GM18499 (cell line): ENCODE measurements around the gene TBL1XR1.

Experiments
- ATAC-seq: cut with Tn5 transposase; IDR thresholded peaks from one replicate; pipeline ENCODE4 v1.9.1; 2021; ENCODE audit warnings: moderate number of reproducible peaks; ENCODE audit not compliant: insufficient read depth, unreplicated experiment

TBL1XR1 gene

DNA sequence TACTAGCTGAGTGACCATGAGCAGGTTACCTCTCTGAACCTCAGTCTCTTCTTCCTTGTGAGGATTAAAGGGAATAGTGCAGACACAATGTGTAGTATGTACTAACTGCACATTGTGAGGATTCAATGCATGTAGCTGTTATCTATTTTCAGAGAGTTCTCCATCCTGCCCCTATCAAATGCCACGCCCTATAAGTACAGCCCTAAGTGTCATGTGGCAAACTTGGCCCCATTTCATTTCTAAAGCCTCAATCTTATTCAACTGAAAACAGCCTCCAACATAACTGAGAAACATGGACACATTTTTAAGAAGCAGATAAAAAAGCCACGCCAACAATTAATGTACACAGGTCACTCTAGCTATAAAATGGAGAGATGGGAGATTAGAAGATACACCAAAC lies 220.0 kb downstream of the TBL1XR1 start:
- ATAC-seq = no peak

DNA sequence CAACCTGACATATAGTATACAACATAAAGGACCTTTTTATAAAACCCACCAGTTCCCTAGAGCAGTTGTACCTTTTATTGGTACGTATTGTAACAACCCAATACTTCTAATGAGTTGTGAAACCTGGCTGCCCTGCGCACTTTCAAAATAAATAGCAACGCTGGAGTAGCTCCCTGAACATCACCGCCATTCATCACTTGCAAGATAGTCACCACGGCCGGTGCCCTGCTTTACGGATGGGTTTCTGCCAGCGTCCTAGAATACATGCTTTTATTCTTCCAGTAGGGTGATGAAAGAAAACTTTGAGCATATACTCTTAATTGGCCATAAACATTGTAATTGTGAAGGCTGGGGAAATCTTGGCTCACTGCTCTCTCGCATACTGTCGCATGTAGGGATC lies 220.7 kb downstream of the TBL1XR1 start:
- ATAC-seq = no peak

DNA sequence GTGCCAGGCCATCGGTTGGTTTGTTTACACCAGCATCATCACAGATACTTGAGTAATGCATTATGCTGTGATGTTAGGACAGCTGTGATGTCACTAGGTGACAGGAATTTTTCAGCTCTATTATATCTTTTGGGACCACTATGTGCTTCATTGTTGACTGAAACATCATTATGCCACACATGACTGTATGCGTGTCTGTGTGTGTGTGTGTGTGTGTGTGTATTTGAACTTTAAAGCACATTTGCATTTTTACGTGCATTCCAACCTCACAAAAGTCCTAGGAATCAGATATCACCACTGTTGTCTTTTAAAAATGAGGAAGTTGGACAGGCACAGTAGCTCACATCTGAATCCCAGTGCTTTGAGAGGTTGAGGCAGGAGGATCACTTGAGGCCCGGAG lies 223.0 kb downstream of the TBL1XR1 start:
- no peak for ATAC-seq

DNA sequence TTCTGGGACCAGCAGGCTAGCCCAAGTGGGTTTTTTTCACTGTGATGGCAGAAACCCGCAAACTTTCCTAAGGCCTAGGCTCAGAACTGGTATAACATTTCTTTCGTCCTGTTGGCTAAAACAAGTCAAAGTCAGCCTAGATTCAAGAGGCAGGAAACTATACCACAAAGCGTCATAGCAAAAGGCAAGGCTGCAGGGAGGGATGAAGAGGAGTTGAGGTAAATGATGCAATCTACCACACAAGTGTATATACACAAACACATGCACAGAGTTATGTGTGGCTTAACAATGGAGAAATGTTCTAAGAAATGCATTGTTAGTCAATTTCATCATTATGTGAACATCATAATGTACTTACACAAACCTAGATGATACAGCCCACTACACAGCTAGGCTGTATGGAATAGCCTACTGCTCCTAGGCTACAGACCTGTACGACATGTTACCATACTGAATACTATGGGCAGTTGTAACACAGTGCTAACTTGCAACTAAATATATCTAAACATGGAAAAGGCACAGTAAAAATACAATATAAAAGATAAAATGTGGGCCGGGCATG lies 225.6 kb downstream of the TBL1XR1 start:
- ATAC-seq = no peak

DNA sequence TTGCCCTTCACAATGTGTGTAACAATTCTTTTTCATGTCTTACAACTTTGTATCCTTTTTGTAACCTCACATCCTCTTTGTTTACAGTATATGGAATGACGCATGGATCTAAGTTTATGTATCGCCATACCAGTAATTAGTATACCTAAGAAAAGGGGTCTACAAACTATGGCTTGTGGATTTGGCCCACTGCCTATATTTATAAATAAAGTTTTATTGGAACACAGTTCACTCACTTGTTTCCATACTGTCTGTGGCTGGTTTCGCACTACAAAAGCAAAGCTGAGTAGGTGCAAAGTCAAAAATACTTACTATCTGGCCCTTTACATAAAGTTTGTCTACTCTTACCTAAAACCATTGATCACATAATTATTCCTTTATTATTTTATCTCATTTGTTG lies 226.5 kb downstream of the TBL1XR1 start:
- ATAC-seq = no peak

DNA sequence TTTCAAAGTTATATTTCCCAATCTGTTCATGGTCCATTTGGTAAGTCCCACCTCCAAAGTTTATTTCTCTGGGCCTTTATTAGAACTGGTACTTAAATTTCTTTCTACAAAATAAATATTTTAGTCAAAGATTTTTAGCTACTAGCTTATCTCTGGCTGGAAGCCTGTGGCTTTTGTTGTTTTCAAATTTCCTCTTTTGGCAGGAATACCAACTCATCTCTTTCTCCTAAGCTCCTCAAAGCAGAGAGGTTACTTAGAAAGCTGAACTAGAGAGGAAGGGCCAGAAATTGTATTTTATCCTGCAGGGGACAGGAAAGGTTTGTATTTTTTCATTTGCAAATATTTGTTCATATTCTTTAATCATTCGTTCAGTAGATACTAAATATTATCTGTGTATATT lies 227.8 kb downstream of the TBL1XR1 start:
- no peak for ATAC-seq
